ENCODE results near the gene ZBTB8A.

Gene ZBTB8A

GRCh38 chr1:32650752-32651460 lies 111.7 kb downstream of the ZBTB8A start, which contains the start of gene RBBP4:
RBBP4 (plus strand) TSS chr1:32651208; CDS start chr1:32651307, 99 bp downstream.
- Histone ChIP-seq H3K27ac (ENCODE audit: insufficient read depth, low read length, poor library complexity, severe bottlenecking) (peak within 1 kb of the TSS; percentile 92), H3K9me3 (ENCODE audit: control insufficient read depth, low read length) (no peaks in the 10 kb centered on the region), H3K27me3 (replicated peaks; ENCODE audit: control insufficient read depth, insufficient read depth, low read length, poor library complexity, severe bottlenecking) (no peaks in the 10 kb centered on the region), H3K4me1 (ENCODE audit: control insufficient read depth, insufficient read depth, low read length, poor library complexity, severe bottlenecking) (peaks cover 20% of the 10 kb centered on the region), H3K4me3 (ENCODE audit: insufficient read depth, low read depth, low read length, poor library complexity, severe bottlenecking) (peak within 1 kb of the TSS; percentile 68), H3K36me3 (ENCODE audit: control insufficient read depth, insufficient read depth, low read length) (peaks cover 4% of the 10 kb centered on the region)
- DNase-seq, result peak; percentile 95 to 97 (median 97)

GRCh38 chr1:32651461-32652073 lies 112.3 kb downstream of the ZBTB8A start:
- Histone ChIP-seq H3K36me3 (ENCODE audit: control insufficient read depth, insufficient read depth, low read length) (peaks cover 8% of the 10 kb centered on the region), H3K27ac (ENCODE audit: insufficient read depth, low read length, poor library complexity, severe bottlenecking) (peak overlapping the region; percentile 92), H3K4me3 (ENCODE audit: insufficient read depth, low read depth, low read length, poor library complexity, severe bottlenecking) (peak overlapping the region; percentile 68), H3K9me3 (ENCODE audit: control insufficient read depth, low read length) (no peaks in the 10 kb centered on the region), H3K27me3 (replicated peaks; ENCODE audit: control insufficient read depth, insufficient read depth, low read length, poor library complexity, severe bottlenecking) (no peaks in the 10 kb centered on the region), H3K4me1 (ENCODE audit: control insufficient read depth, insufficient read depth, low read length, poor library complexity, severe bottlenecking) (peaks cover 20% of the 10 kb centered on the region)
- DNase-seq, result no peak

- Histone ChIP-seq H3K27ac (ENCODE audit: insufficient read depth, low read length, poor library complexity, severe bottlenecking) (peak overlapping the region; percentile 92), H3K4me1 (ENCODE audit: control insufficient read depth, insufficient read depth, low read length, poor library complexity, severe bottlenecking) (peaks cover 20% of the 10 kb centered on the region), H3K36me3 (ENCODE audit: control insufficient read depth, insufficient read depth, low read length) (peaks cover 16% of the 10 kb centered on the region), H3K27me3 (replicated peaks; ENCODE audit: control insufficient read depth, insufficient read depth, low read length, poor library complexity, severe bottlenecking) (no peaks in the 10 kb centered on the region), H3K9me3 (ENCODE audit: control insufficient read depth, low read length) (no peaks in the 10 kb centered on the region), H3K4me3 (ENCODE audit: insufficient read depth, low read depth, low read length, poor library complexity, severe bottlenecking) (no peak overlapping the region)
- no peak for DNase-seq
Observed at GRCh38 chr1:32652244-32652962, 113.2 kb downstream of the ZBTB8A start.

Measured in effector memory CD4-positive, alpha-beta T cell (primary cell).